ENCODE measurements around the gene COL17A1.

COL17A1 gene

DNA sequence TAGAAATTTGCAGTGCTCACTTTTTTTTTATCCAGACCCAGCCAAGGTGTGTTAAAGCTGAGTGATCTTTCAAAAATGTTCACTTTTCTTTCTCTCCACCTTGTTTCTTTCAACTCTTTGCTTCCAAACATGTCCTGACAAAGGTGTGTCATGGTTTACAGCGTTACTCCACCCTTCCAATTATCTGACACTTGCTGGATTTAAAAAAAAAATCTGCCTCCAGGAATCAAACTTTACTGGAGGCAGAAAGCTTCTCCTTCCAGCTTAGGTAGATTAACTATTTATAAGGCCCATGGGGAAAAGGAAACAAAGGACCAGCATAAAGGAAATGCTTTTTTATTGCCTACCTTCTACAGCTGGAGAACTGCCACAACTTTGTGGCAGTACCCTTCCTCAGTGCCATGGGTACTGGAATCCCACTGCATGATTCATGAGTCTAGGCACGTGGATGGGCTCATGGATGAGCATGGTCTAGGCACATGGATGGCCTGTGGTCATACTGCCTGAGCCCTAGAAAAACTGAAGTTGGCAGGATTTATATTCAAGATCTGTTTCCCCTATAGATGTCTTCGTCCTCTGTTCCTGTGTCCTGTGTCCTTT lies at the start of gene COL17A1:
TSS of gene COL17A1 (minus strand) at position 80 of the 600 bp plus-strand sequence. CDS start 5,207 bp downstream, outside the sequence.
- no peak for DNase-seq

DNA sequence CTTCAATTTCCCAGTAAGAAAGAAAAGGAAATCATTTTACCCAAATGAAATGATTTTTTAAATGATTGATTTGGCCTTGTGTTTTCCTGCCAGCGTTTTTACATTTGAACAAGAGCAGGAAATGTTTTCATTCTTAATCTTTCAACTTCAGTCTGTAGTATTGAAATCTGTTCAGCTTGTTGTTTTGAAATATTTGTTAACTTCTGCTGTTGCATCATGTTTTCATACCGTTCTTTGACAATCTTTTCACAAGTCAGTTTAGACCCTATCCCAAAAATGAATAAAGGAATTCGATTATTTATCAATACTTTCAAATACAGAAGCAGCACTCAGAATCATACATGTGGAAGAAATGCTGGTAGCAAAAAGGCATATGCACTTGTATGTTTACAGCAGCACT lies 44.4 kb upstream of the COL17A1 start:
- no peak for DNase-seq

DNA sequence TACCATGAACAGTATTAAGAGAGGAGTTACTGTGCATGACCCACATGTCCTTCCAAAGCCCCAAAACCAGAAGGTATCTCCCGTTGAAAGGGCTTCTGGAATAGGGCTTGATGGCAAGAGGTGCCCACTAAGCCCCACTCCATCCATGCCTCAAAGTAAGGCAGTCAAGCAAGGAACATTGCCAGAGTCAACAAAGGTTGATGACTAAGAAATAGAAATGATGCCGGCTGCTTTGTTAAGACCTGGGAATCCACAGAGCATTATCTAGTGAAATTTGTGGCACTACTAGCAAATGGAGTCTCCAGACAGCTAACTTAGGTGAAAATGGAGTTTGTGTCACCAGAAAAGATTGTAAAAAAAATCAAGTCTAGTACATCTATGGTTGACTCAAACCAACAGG lies 42.5 kb upstream of the COL17A1 start:
- DNase-seq = no peak

DNA sequence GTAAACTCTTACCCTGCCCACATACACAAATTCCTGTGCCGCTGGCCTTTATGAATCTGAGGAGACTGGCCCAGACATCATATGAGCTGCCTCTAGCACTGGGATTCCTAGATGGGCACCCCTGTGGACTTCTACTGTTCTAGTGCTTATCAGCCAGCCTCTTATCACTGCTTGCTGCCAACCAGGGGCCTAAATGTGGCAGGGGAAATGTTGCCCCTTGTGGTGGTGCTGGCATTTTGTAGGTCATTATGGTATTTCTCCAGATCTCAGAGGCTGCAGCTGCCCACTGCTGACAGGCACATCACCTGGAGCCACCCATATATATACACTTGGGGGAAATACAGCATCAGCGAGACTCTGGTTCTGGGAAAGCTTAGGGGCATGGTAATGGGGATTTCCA lies 41.7 kb upstream of the COL17A1 start:
- DNase-seq = no peak

DNA sequence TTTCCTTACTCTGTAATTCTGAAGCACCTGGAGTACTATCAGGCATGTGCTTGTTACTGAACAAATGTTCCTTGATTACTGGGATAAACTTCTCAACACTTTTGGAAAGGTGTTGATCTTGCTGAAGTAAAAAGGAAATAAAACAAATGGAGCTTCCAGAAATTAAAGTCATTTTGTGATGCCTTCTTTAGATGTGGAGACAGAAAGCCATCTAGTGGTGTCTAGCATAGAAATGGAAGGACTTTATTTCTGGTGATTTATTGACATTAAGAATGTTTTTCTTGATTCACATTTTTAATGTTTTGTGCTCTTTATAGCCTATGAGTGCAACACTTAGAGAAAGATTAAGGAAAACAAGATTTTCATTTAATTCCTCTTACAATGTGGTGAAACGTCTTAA lies 37.7 kb upstream of the COL17A1 start:
- DNase-seq = no peak

DNA sequence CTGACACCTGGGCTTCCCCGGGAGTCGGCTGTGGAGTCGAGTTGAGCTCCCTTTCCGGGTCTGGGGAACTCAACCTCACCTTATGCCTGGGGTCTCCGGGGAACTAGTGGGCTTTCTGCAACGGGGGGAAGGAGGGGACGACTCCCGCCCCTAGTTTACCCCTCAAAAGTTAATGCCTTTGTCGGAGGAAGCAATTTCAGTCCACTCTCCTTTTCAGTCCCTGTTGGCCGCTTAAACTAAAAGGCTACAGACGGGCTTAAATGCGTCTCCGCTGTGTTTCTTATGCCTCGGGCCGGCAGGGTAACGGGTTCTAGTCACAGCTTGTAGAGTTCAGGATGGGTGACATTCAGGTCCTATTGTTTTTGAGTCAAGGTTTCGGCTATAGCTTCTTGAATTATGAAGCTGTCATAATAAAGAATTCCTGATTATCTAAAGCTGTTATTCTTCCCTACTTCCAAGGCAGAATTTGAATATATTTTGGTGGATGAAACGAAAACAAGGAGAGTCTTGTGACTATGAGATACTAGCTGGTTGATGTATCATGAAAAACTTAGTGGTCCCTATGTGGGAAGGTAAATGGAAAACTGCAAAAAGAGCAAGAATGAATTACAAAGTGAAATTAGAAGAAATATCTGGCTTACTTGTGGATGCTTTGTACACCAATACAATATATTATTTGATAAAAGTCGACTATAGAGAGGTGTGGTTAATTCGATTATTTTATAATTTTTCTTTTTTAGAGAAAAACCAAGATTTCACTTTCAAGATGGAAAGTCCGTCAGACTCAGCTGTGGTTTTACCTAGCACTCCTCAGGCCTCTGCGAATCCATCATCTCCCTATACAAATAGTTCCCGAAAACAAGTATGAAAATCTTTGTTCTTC lies 36.8 kb upstream of the COL17A1 start:
- no peak for DNase-seq

DNA sequence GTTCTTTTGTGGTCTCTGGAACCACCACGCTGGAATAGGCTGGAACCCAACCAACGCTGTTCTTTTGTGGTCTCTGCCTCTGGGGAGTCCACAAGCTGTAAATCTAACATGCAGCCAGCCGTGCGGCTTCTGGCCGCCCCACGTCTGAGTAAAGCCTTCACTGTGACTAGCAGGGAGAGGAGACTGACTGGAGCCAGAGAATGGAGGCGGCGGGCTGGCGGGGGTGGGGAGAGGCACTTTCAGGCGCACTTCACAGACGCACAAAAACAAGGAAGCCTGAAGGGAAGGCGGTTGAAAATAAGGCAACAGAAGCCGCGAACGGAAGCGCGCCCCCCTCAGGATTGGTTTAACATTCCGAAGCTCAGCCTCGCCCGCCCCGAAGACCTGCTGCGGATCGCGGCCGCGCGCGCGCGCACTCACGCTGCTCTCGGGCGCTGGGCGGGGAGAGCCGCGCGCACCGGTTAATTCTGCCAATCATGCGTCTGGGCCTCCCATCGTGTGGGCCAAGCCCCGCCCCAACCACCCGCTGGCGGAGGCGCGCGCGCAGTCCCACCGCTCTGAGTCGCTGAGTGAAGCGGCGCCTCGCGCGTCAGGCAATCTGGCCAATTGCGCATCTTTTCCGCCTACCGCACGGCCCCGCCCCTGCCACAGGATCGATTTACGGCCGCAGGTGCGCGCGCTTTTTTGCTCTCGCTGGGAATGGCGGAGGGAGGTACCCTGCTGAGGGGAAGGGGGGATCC lies 36.0 kb upstream of the COL17A1 start, which contains the start of gene SFR1:
TSS of gene SFR1 (plus strand) at position 687 of the 740 bp plus-strand sequence. CDS start at position 700, 13 bp downstream.
- peak; percentile 96 for DNase-seq

DNA sequence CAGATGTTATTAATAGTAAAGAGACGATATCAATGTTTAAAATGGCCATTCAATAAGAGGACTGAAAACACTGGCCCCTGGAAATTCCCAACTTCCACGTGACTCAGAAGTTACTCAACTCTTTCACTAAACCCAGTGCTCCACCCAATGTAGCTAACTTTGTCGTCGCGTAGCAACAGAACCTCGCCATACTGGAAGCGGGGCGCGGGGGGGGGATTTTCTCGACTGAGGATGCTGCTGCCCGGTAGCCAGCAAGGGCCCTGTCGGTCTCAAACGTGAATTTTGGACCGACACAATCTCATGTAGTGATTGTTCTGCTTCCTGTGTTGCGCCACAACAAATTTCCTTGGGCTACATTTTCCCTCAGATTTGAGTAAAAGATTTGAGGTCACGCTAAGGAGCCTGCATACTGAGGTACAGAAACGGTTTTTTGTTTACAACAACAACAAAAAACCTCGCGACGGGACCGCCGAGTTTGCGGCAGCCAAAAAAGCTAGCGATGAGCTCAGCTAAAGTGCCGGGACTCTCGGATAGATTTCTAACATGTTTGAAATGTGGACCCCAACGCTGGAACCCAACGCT lies 35.3 kb upstream of the COL17A1 start:
- DNase-seq = peak; percentile 9

DNA sequence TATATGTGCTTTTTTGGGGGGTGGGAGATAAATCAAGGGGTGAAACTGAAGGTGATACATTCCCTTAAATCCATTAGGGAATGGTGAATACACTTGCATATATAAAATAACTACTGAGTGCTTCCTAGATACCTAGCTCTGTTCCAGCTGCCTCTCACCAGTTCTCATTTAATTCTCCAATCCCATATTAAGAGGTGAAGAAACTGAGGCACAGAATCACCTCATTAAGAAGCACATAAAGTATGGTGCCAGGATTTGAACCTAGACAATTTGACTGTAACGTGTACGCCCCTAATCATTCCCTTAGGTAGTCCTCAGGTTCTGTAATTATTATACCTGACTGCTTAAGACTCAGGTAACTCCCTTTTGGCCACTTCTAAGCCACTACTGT lies 34.8 kb upstream of the COL17A1 start:
- no peak for DNase-seq

DNA sequence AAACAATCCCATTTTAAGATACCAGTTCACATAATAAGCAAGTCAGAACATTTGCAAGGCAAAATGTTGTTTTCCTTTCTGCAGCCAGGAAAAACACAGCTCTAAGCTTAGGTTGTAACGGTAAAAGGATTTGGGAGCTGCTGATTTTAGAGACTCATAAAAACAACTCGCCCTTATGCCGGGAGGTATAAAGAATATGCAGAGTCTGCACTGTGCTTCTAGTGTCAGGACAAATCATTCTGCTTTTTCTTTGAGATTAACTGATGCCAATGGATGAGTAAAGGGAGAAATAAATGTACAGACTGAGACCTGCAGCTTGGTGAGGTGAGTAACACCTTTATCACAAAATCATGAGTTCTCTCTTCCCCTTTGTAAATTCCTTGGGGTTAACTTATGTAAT lies 34.3 kb upstream of the COL17A1 start:
- no peak for DNase-seq

DNA sequence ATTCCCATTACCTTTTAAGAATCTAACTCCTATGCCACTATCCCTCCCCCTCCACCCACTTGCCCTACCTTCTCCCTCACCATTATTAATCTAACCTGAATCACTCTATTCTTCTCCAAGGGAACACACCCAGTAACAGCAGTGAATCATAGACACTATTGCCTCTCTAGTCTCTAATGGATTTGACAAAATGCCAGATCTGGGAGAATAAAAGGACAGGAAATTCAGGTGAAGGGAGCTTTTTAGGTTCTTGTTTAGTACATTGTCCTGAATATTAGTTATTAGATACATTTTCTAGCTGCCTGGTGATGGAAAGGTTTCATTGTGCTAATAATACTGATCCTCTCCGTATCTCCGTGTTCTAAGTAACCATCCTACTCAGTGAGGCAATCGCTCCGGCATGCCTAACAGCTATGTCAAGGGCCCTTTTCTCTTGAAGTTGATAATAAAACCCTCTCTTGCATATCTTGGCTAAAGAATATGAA lies 32.2 kb upstream of the COL17A1 start:
- no peak for DNase-seq

DNA sequence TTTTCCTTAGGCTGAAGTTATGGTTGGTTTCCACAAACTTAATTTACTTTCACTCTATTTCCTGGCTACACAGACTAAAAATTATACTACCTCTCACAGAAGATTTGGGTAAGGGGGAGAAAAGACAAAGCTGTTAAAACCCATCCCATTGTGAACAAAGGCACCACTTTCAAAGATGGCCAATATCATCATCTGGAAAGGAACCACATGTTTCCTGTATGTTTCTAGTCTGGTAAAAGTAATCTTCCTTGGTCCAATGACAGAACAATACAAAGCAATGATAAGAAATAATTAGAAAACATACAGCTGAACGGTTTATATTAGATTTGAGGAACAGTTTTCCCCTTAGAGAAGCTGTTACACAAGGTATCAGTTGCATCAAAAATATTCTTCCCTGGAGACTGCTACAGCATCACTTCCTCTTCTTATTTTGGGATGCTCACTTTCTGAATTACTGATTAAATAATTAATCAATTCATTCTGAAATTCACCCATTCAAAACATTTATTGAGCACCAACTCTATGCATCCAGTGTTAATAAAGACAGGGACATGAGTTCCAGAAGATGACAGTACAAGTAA lies 27.8 kb upstream of the COL17A1 start:
- no peak for DNase-seq

DNA sequence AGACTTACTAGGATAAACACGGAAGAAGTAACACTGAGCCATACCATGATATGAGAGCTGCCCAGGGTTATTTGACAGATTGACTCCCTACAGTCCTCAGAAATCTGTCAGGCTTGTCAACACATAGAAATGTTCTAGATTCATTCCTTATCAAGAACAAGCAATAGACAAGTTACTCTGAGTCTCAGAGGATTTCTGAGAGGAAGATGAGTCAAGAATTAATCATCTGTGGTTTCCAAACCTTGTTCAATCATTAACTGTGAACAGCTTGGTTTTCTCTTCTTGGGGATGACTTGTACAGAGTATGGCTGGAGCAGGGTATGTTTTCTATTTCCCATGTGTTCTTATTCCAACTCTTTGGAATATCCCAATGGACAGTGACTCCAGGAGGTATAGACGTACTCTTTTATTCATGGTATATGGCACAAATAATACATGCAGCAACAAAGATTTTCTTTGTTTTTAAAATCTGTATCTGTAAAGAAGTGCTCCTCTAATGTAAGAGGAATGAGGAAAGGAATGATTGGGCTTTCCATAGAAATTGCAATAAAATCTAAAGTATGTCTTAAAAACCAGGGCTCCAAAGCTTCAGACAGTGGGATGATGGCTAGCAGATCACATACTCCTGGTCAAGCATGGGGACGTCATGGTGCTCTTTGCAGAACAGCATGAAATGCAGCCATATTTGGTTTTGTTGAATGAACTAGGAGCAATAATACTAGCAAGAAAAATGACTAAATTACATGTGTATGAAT lies 24.4 kb upstream of the COL17A1 start:
- DNase-seq = no peak

DNA sequence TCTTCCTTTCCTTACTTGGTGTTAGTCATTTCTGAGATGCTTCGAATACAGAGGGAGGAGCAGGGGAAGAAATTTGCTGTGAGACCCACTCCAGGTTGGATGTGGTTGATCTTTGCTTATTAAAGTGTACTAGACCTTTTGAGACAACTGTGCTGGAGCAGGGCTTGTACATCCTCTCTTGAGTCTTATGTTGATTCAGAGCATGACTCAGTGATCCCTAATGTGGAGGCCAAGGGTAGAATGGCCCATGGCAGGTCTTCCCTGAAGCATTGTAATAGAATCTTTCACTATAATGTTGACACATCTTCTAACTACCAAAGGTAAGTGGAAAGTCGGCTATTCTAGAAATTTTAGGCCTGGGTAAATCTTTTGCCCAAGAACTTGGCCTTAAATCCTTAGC lies 19.2 kb upstream of the COL17A1 start:
- DNase-seq = no peak

DNA sequence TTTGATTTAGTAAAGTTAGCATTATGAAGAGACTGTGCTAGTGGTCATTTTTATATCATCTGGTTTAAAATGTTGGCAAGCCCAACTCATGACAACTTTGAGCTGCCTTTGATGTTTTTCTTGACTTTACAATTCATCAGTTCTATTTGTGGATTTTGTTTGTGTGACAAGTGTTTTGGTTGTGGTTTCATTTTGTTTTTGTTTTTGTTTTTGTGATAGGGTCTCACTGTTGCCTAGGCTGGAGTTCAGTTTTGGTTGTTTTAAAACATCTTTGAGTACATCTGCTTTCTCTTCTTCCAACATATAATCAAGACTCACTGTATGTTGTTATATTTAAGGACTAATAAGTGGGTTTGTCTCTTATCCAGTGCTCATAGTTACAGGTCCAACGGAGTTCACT lies 18.7 kb upstream of the COL17A1 start:
- DNase-seq = no peak

DNA sequence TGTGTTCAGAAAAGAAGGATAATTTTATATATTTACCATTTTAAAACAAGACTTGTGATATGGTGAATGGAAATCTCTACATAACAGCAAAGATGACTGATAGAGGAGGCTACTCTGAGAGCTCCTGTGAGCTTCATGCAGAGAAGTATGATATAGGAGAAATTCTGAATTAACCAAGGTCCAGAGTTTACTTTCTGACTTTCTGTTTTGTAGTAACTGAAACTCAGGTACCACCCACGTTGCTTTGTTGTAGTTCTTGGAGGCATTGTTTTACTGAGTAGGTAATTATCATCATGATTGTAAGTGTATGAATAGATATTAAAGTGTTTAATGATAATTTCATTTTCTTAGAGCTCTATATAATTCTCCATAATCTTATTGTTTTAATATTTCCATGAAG lies 18.3 kb upstream of the COL17A1 start:
- DNase-seq = no peak

DNA sequence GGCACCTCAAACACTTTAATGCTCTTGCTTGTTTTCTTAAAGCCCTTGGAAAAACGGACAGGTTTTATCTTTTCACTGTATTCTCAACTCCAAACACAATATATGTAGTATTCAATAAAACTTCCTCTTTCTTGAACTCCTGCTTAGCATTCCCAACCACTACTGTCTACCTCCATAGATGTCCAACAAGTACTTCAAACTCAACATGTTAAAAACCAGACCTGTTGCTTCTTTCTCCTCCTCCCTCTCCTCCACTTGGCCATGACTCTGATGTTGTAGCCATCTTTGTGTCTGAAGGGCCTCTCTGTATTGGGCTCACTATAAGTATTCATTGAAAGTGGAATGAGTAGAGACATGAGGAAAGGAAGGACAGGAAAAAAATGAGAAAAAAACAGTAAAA lies 16.2 kb upstream of the COL17A1 start:
- no peak for DNase-seq

DNA sequence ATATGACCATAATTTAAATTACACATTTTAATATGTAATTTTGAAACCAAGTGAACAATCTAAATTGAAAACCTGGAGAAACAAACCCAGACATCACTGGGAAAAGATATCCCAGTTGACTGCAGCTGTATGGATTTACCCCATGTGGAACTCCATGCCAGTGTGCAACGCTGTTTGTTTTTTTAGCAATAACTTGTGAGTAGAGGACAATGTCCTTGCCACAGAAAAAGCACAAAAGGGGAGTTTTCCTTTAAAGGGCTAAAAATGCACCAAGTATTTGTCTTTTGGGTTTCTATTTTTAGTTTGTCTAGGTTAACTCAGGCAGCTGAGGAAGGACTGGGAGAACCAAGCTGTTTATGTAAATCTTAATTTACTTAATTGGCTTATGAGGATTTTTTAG lies 15.1 kb upstream of the COL17A1 start:
- no peak for DNase-seq

DNA sequence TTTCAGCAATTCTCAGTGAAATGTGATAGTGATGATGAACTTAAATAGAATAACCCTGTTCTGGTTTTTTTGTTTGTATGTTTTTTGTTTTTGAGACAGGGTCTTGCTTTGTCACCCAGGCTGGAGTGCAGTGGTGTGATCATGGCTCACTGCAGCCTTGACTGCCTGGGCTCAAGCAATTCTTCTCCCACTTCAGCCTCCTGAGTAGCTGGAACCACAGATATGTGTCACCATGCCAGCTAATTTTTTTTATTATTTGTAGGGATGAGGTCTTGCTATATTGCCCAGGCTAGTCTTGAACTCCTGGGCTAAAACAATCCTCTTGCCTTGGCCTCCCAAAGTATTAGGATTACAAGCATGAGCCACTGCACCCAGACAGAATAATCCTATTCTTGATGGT lies 14.3 kb upstream of the COL17A1 start:
- no peak for DNase-seq

DNA sequence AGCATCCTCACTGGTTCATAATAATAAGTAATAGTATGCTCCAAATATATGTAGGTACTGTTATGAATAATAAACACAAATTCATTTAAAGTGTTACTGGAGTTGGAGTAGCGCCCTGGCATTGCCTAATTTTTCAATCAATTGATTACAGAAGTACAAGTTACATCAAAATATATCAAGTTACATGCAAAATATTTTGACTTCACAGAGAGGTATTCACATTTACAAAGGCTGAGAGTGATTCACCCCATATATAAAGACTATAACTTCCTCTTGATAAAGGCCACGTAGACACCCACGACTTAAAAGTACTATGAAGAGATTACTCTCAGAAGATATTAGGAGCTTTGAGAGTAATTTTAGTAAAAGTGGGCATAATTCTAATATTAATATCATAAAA lies 13.6 kb upstream of the COL17A1 start:
- no peak for DNase-seq

DNA sequence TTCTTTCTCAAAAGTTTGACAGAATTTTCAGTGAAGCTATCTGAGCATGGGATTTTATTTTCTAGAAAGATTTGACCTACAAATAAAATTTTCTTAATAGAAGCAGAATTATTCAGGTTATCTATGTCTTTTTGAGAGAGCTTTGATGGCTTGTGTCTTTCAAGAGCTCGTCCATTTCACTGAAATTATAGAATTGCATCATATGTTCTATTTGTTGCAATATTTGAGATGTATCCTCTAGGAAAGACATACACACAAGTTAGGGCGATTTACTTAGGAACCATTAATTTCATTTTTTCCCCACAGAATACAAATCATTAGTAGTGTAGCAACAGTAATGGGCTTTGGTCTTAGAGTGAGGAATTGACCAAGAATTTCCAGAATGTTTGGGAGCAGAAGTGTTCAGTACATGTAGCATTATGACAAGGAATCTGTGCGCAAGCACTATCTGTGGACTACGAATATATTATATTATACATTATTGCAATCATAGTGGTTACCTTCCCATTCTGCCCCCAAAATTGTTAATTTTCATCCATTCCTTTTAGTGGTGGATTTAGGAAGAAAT lies 12.8 kb upstream of the COL17A1 start:
- no peak for DNase-seq

DNA sequence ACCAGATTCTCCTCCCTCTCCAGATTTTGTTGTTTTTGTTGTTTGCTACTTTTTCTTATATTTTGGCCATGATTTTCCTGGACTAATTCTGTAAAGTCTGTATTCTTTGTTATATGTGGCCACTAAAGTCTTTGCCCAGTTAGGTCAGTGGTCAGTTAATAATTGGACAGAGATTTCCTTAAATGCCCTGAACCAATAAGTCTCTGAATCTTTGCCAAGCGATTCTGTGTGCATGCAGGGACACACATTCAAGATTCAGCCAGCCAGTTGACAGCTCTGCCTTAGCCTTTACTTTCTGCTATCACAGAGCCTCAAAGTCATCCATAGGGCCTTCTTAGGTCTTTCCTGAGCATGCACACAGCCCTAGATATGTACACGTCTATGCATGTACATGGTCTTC lies 11.0 kb upstream of the COL17A1 start:
- no peak for DNase-seq
